MM.1S (cell line): ENCODE results near the gene RFESD.
A peak's percentile ranks its signal among the peaks of the same experiment; 100 is the strongest.

Source experiments
- DNase-seq: peaks from one replicate; pipeline ENCODE4 v3.0.0-alpha.2; 2015
- H2AFZ ChIP-seq: fragments of 300-600 bp; sonication (generic); 2 replicates; pipeline ENCODE4 v1.6.0; 2016; ENCODE audit warnings: antibody characterized with exemption, low read length
- H3F3A ChIP-seq: fragments of 300-600 bp; sonication (generic); 2 replicates; pipeline ENCODE4 v1.6.1; 2016; ENCODE audit warnings: mild to moderate bottlenecking, antibody characterized with exemption, low read length, moderate library complexity, mixed read lengths; ENCODE audit not compliant: insufficient read depth
- H3K27ac ChIP-seq: fragments of 300-600 bp; sonication (generic); 2 replicates; pipeline ENCODE4 v1.5.1; 2016; ENCODE audit warnings: mild to moderate bottlenecking, low read length
- H3K27me3 ChIP-seq: fragments of 300-600 bp; sonication (generic); replicated peaks from 2 replicates; pipeline ENCODE4 v1.6.0; 2016; ENCODE audit warnings: low read length; ENCODE audit not compliant: insufficient read depth
- H3K36me3 ChIP-seq: fragments of 300-600 bp; sonication (generic); replicated peaks from 2 replicates; pipeline ENCODE4 v1.6.1; 2016; ENCODE audit warnings: mild to moderate bottlenecking, low read length, mixed read lengths; ENCODE audit not compliant: insufficient read depth
- H3K4me1 ChIP-seq: fragments of 300-600 bp; sonication (generic); 2 replicates; pipeline ENCODE4 v1.6.1; 2016; ENCODE audit warnings: low read length, mixed read lengths
- H3K4me2 ChIP-seq: fragments of 300-600 bp; sonication (generic); 2 replicates; pipeline ENCODE4 v1.6.0; 2016; ENCODE audit warnings: low read depth, low read length
- H3K4me3 ChIP-seq: fragments of 300-600 bp; sonication (generic); 2 replicates; pipeline ENCODE4 v1.5.1; 2016; ENCODE audit warnings: low read length, mixed read lengths
- H3K79me2 ChIP-seq: fragments of 300-600 bp; sonication (generic); 2 replicates; pipeline ENCODE4 v1.6.1; 2016; ENCODE audit warnings: mixed run types, low read length, mixed read lengths
- H3K9ac ChIP-seq: fragments of 300-600 bp; sonication (generic); 2 replicates; pipeline ENCODE4 v1.6.1; 2016; ENCODE audit warnings: low read length, mixed read lengths
- H3K9me2 ChIP-seq: fragments of 300-600 bp; sonication (generic); replicated peaks from 2 replicates; pipeline ENCODE4 v1.6.1; 2016; ENCODE audit warnings: mild to moderate bottlenecking, low read length, mixed read lengths; ENCODE audit not compliant: insufficient read depth
- H3K9me3 ChIP-seq: fragments of 300-600 bp; sonication (generic); replicated peaks from 2 replicates; pipeline ENCODE4 v1.6.1; 2016; ENCODE audit warnings: mild to moderate bottlenecking, low read length, mixed read lengths; ENCODE audit not compliant: insufficient read depth
- H4K20me1 ChIP-seq: fragments of 300-600 bp; sonication (generic); 2 replicates; pipeline ENCODE4 v1.6.1; 2016; ENCODE audit warnings: mild to moderate bottlenecking, low read length, moderate library complexity, mixed read lengths; ENCODE audit not compliant: insufficient read depth
- CTCF ChIP-seq: fragments of 300-600 bp; sonication (generic); IDR thresholded peaks from 2 replicates; pipeline ENCODE4 v1.5.1; 2016; ENCODE audit warnings: antibody characterized with exemption, low read length, mixed read lengths
- EZH2 ChIP-seq: fragments of 300-600 bp; sonication (generic); optimal IDR thresholded peaks from 2 replicates; pipeline ENCODE3; 2017; ENCODE audit warnings: low read depth, mild to moderate bottlenecking, antibody characterized with exemption, low read length, mixed read lengths
- EZH2phosphoT487 ChIP-seq: fragments of 300-600 bp; sonication (generic); IDR thresholded peaks from 2 replicates; pipeline ENCODE4 v1.6.1; 2018; ENCODE audit warnings: antibody characterized with exemption, low read length

The RFESD gene

DNA sequence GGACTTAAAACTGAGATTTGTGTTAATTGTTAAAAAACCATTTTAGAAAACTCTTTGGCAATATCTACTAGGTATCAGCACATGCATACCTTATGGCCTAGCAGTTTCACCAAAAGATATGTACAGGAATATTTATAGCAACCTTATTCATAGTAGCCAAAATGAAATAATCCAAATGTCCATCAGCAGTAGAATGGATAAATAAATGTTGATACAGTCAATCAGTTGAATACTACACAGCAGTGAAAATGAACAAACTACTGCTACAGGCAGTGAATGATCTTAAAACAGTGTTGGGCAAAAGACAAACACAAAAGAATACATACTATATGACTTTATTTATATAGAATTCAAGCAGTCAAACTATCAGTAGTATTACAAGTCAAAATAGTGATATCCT lies 16.4 kb downstream of the RFESD start:
- 0 out of 2 replicates have a peak, but pooled peaks cover 5% of the 10 kb centered on the region for H3K4me1 ChIP-seq
- no peak overlapping the region for H3K4me3 ChIP-seq
- H3K79me2 ChIP-seq: no peaks in the 10 kb centered on the region
- no peaks in the 10 kb centered on the region for H3K27me3 ChIP-seq
- no peaks in the 10 kb centered on the region for H3K9me3 ChIP-seq
- DNase-seq: no peak
- no peaks in the 10 kb centered on the region for H4K20me1 ChIP-seq
- H3K4me2 ChIP-seq: no peak overlapping the region
- TF ChIP-seq CTCF: no peak
- no peak for TF ChIP-seq EZH2phosphoT487
- no peak for TF ChIP-seq EZH2
- no peaks in the 10 kb centered on the region for H3K9me2 ChIP-seq
- no peak overlapping the region for H3K9ac ChIP-seq
- no peak overlapping the region for H3K27ac ChIP-seq
- H3F3A ChIP-seq: no peaks in the 10 kb centered on the region
- H3K36me3 ChIP-seq: no peaks in the 10 kb centered on the region
- no peak overlapping the region for H2AFZ ChIP-seq

DNA sequence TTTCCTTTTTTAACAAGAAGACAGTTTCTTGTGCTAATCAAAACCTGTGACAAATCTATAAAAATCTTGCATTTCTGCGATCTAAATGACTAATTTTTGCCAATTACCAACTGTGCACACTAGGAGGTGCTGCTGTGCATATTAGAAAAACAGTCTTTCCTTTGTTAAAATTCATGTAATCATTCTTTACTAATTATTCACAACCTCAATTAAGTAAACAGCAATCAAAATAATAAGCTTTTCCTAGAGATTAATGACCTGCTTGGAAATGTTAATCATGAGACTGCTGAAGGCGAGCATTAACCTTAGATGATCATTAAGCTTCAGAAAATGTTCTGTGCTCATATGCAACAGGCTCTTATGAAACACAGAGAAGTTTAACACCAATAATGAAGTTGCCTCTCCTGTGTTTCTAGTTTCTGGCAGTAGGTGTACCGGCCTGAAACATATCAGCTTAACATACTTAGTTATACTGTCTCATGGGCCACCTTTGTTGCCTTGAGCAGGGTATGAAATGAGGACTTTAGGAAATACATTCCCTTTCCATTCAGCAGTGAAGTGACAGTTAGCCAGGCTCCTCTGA lies 17.7 kb downstream of the RFESD start:
- no peaks in the 10 kb centered on the region for H3K27me3 ChIP-seq
- H2AFZ ChIP-seq: peak overlapping the region; percentile 13
- no peaks in the 10 kb centered on the region for H3K79me2 ChIP-seq
- H3K27ac ChIP-seq: no peak overlapping the region
- H3K9me3 ChIP-seq: no peaks in the 10 kb centered on the region
- no peak overlapping the region for H3K4me3 ChIP-seq
- no peaks in the 10 kb centered on the region for H4K20me1 ChIP-seq
- no peaks in the 10 kb centered on the region for H3K9me2 ChIP-seq
- no peaks in the 10 kb centered on the region for H3K36me3 ChIP-seq
- peak; percentile 52 for DNase-seq
- H3F3A ChIP-seq: no peaks in the 10 kb centered on the region
- no peak overlapping the region for H3K9ac ChIP-seq
- 0 out of 2 replicates have a peak, but pooled peaks cover 5% of the 10 kb centered on the region for H3K4me1 ChIP-seq
- H3K4me2 ChIP-seq: peak overlapping the region; percentile 10; the same call in 1 of the 2 replicates
- TF ChIP-seq CTCF (peak; percentile 83), EZH2 (no peak)

DNA sequence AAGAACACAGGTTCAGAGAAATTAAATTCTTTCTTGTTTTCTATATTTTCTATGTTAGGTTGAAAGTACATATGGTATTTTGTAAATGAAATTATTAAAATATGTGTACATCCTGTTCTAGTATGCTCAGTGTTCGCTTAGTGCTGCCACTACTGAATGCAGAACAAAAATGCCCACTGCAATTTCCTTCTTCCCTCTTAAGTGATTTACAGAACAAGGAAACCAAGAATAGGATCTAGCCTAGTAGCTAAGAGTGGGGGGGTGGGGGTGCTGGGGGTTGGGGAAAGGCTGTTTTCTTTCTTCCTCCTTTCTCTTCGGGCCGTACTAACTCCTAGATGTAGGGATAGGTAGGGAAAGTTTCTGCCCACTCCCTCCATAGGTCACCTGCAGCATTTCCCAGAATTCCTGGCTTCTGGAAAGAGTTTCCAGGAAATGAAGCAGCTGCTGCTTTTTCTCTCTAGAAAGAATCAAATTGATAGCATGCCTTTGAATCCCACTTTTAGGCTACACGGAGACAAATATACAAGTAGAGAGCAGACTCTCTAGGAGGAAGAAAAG lies 20.6 kb downstream of the RFESD start:
- H3K27ac ChIP-seq: no peak overlapping the region
- H3K9me3 ChIP-seq: no peaks in the 10 kb centered on the region
- no peak overlapping the region for H3K9ac ChIP-seq
- H4K20me1 ChIP-seq: no peaks in the 10 kb centered on the region
- H3K4me1 ChIP-seq: 0 out of 2 replicates have a peak, but pooled peaks cover 5% of the 10 kb centered on the region
- no peaks in the 10 kb centered on the region for H3K36me3 ChIP-seq
- no peak overlapping the region for H3K4me2 ChIP-seq
- no peaks in the 10 kb centered on the region for H3K9me2 ChIP-seq
- no peak overlapping the region for H2AFZ ChIP-seq
- H3K4me3 ChIP-seq: no peak overlapping the region
- H3F3A ChIP-seq: no peaks in the 10 kb centered on the region
- no peaks in the 10 kb centered on the region for H3K27me3 ChIP-seq
- DNase-seq: no peak
- TF ChIP-seq EZH2phosphoT487 (no peak), EZH2 (no peak), CTCF (no peak)
- no peaks in the 10 kb centered on the region for H3K79me2 ChIP-seq
